Gastrocnemius medialis (tissue), 4 donors: ENCODE data around the gene RHOV.

Experiments
- CTCF ChIP-seq, 5 experiments: fragments of 450-650 bp in 3 of 5; fragments of 200-600 bp in 2 of 5; sonication (generic) in 2 of 5; IDR thresholded peaks in 4 of 5; conservative IDR thresholded peaks in 1 of 5; 1 replicate in 4 of 5; 2 replicates in 1 of 5; pipeline ENCODE4 v1.5.1; 2016 to 2019; ENCODE audit warnings: antibody characterized with exemption in 5 of 5, mild to moderate bottlenecking in 3 of 5, moderate library complexity in 3 of 5
- POLR2A ChIP-seq, 2 donors: fragments of 450-650 bp; IDR thresholded peaks; one replicate each; pipeline ENCODE4 v1.6.1; 2017; ENCODE audit warnings: antibody characterized with exemption in 2 of 2, mild to moderate bottlenecking in 2 of 2, moderate library complexity in 2 of 2

- TF ChIP-seq CTCF (IDR thresholded peaks at IDR 0.05 in 4 of 5, conservative IDR thresholded peaks at IDR 0.05 in 1 of 5), result no peak
- no peak for TF ChIP-seq POLR2A (IDR thresholded peaks at IDR 0.05)
Measured at GRCh38 chr15:40831861-40832260, 42.2 kb downstream of the RHOV start.
